VCaP (cell line): ENCODE measurements around the gene PSD.

ENCODE experiments used
- H3K27ac ChIP-seq: fragments of 450-650 bp; 2 replicates; pipeline ENCODE4 v1.5.1; 2017
- CTCF ChIP-seq: fragments of 450-650 bp; conservative IDR thresholded peaks from 2 replicates; pipeline ENCODE4 v1.5.1; 2017; ENCODE audit warnings: mild to moderate bottlenecking, moderate library complexity

Gene PSD

GRCh38 chr10:102410429-102411073 lies 8.0 kb downstream of the PSD start:
- H3K27ac ChIP-seq: no peak overlapping the region
- TF ChIP-seq CTCF: no peak

GRCh38 chr10:102409604-102410428 lies 8.8 kb downstream of the PSD start:
- TF ChIP-seq CTCF: no peak
- H3K27ac ChIP-seq: peak overlapping the region; percentile 66; the same call in 1 of the 2 replicates

- H3K27ac ChIP-seq: peak overlapping the region; percentile 66
- no peak; the same call in 1 of the 2 replicates for TF ChIP-seq CTCF
These were observed 9.6 kb downstream of the PSD start for GRCh38 chr10:102408728-102409603.

- peak overlapping the region; percentile 66; the same call in 1 of the 2 replicates for H3K27ac ChIP-seq
- TF ChIP-seq CTCF: no peak
These were observed 10.4 kb downstream of the PSD start for GRCh38 chr10:102408131-102408727.

GRCh38 chr10:102407425-102408130 lies 11.0 kb downstream of the PSD start:
- no peak overlapping the region for H3K27ac ChIP-seq
- no peak for TF ChIP-seq CTCF

- TF ChIP-seq CTCF: no peak
- no peak overlapping the region for H3K27ac ChIP-seq
These were observed 11.8 kb downstream of the PSD start for GRCh38 chr10:102406815-102407214.
